HepG2 (cell line): Measurements from ENCODE around the gene HERC6. TPM values are rescaled to one million over a fixed set of nuclear protein-coding genes. Genes with fewer than 3 reads are reported as not detected.
A peak's percentile ranks its signal among the peaks of the same experiment; 100 is the strongest.

Source experiments
- CHCHD3 ChIP-seq: sonication (generic); formaldehyde crosslinking; IDR thresholded peaks from 2 replicates; pipeline ENCODE4 v1.8.0; 2022; ENCODE audit warnings: mild to moderate bottlenecking, missing genetic modification reagents, moderate library complexity
- FUBP1 ChIP-seq: sonication (generic); formaldehyde crosslinking; IDR thresholded peaks from 2 replicates; pipeline ENCODE4 v1.5.1; 2020; ENCODE audit warnings: missing genetic modification reagents, mild to moderate bottlenecking, borderline replicate concordance
- HNF1A ChIP-seq, 2 experiments: sonication (generic) in 1 of 2; formaldehyde crosslinking in 1 of 2; IDR thresholded peaks; 2 replicates each; pipeline versions ENCODE4 v1.4.0 to v1.6.1; 2016 to 2020; ENCODE audit warnings: borderline replicate concordance in 1 of 2, low read depth in 1 of 2, mild to moderate bottlenecking in 1 of 2, missing genetic modification reagents in 1 of 2
- HOXD1 ChIP-seq: sonication (generic); formaldehyde crosslinking; IDR thresholded peaks from 2 replicates; pipeline ENCODE4 v1.5.0; 2020; ENCODE audit warnings: missing genetic modification reagents
- RFX1 ChIP-seq: fragments of 450-650 bp; IDR thresholded peaks from 2 replicates; pipeline ENCODE4 v1.6.1; 2017
- ZBTB7B ChIP-seq: sonication (generic); formaldehyde crosslinking; IDR thresholded peaks from 2 replicates; pipeline ENCODE4 v1.4.0; 2020; ENCODE audit warnings: missing genetic modification reagents
- ZHX1 ChIP-seq: sonication (generic); formaldehyde crosslinking; IDR thresholded peaks from 2 replicates; pipeline ENCODE4 v1.8.1; 2022; ENCODE audit warnings: low read depth, mild to moderate bottlenecking, missing genetic modification reagents
- ZNF142 ChIP-seq: sonication (generic); formaldehyde crosslinking; IDR thresholded peaks from 2 replicates; pipeline ENCODE4 v1.4.0; 2020; ENCODE audit warnings: missing genetic modification reagents
- ZNF234 ChIP-seq: sonication (generic); formaldehyde crosslinking; conservative IDR thresholded peaks from 2 replicates; pipeline ENCODE4 v1.5.1; 2020; ENCODE audit warnings: mild to moderate bottlenecking, missing genetic modification reagents
- ZNF256 ChIP-seq: sonication (generic); formaldehyde crosslinking; conservative IDR thresholded peaks from 2 replicates; pipeline ENCODE4 v1.4.0; 2020; ENCODE audit warnings: missing genetic modification reagents
- ZNF354B ChIP-seq: sonication (generic); formaldehyde crosslinking; IDR thresholded peaks from 2 replicates; pipeline ENCODE4 v1.8.0; 2022; ENCODE audit warnings: mild to moderate bottlenecking, missing genetic modification reagents
- ZNF788 ChIP-seq: sonication (generic); formaldehyde crosslinking; IDR thresholded peaks from 2 replicates; pipeline ENCODE4 v1.5.0; 2020; ENCODE audit warnings: mild to moderate bottlenecking, missing genetic modification reagents, borderline replicate concordance
- ZSCAN12 ChIP-seq: sonication (generic); formaldehyde crosslinking; IDR thresholded peaks from 2 replicates; pipeline ENCODE4 v1.9.0; 2021; ENCODE audit warnings: mild to moderate bottlenecking, missing genetic modification reagents
- polyA plus RNA-seq, 8 experiments: library from polyadenylated mRNA; depleted of rRNA in 3 of 8; stranded (reverse) in 7 of 8; unstranded in 1 of 8; fragments of >200 nt; fragmentation: Illumina TruSeq in 4 of 8; extraction: Trizol in 4 of 8; gene quantifications; 2 replicates each; pipeline versions ENCODE4 v1.2.1 to v1.2.3, GENCODE V29; 2011 to 2016; ENCODE audit warnings: low read depth in 4 of 8, missing spikeins in 1 of 8, mixed read lengths in 1 of 8; ENCODE audit not compliant: insufficient read depth in 1 of 8
- total RNA-seq, 5 experiments: library from RNA; depleted of rRNA; stranded (reverse); fragments of >200 nt; fragmentation: Illumina TruSeq; extraction: Trizol; gene quantifications; 2 replicates each; pipeline ENCODE4 v1.2.3, GENCODE V29; 2016; ENCODE audit warnings: low read depth in 1 of 5

Gene HERC6
- total and polyA plus RNA-seq, 2 of the 13 experiments (the other 11 are each of a cell fraction or from before 2014, with no cell fraction given) = 0.50 to 2.0 TPM

- TF ChIP-seq ZNF142 (CRISPR knock-in tag) (no peak), CHCHD3 (CRISPR knock-in tag) (0 out of 2 replicates have a peak, but pooled peaks have one; percentile 55), HNF1A (IDR thresholded peaks at IDR 0.05; ENCODE audit: low read depth) (no peak), HNF1A (CRISPR knock-in tag; IDR thresholded peaks at IDR 0.05; ENCODE audit: borderline replicate concordance) (peak; percentile 45; the same call in 1 of the 2 replicates), ZBTB7B (CRISPR knock-in tag) (peak; percentile 92), HOXD1 (CRISPR knock-in tag) (no peak), ZNF256 (no peak), ZNF234 (CRISPR knock-in tag) (no peak), ZNF354B (CRISPR knock-in tag) (no peak), ZHX1 (CRISPR knock-in tag) (no peak), ZSCAN12 (CRISPR knock-in tag) (no peak), RFX1 (no peak), ZNF788 (CRISPR knock-in tag) (peak; percentile 73; the same call in 1 of the 2 replicates), FUBP1 (CRISPR knock-in tag) (no peak)
Observed at GRCh38 chr4:88378691-88379559, at the start of gene HERC6 (continued).
